Measurements from ENCODE around the gene TCF7L1.
"Not testable (repeated sequence)": the region's sequence is repeated elsewhere in the genome, so short reads cannot be mapped to it uniquely, and the experiment has no call there.

The TCF7L1 gene

GRCh38 chr2:85133751-85134254, 611 bp downstream of the TCF7L1 start:
- no peak for DNase-seq

- no peak for DNase-seq
Observed at GRCh38 chr2:85134255-85134895, 1.2 kb downstream of the TCF7L1 start.

DNA sequence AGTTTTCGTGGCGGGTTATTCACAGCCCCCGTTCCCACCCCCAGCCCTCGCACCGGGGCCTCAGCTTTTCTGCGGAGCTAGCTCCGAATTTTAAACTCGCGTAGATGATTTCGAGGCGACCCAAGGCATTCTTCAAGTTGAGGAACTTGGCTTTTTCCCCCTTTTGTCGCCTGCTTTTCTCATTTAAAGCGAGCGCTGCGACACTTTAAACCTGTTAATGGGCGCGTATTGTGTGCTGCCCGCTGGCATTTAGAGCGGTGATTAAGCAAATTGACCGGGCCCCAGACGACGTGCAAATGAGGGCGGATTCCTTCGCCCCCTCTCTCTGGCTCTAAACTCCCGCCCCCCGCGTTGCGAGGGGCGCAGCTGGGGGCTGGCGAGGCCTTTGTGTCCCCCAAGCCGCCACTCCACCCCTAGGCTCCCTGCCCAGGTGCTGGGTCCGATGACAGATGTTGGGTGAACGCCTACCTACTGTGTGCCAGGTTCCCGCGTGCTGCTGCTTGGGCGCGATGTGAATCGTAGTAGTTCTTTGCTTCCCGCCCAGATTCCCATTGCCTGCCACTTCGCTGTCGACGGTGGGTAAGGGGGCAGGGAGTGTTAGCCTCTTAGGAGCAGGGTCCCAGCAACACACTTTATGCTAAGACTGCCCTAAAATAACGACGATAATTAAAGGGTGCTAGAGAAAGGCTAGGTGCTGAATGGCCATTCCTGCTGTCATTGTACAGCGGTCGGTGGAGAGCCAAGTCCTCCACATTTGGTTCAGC, 1.9 kb downstream of the TCF7L1 start:
- DNase-seq, result no peak

DNA sequence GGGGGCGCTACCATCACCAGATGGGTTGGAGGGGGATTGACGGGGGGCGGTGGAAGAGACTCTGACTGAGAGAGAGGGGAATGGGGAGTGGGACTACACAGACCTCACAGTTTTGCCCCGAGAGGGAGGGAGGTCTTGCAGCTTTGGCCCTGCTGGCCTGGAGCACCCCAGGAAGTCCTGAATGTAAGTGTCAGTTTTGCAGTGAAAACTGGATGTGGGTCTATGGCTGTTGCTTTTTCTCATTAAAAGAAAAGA, 2.4 kb downstream of the TCF7L1 start:
- DNase-seq, result no peak

DNA sequence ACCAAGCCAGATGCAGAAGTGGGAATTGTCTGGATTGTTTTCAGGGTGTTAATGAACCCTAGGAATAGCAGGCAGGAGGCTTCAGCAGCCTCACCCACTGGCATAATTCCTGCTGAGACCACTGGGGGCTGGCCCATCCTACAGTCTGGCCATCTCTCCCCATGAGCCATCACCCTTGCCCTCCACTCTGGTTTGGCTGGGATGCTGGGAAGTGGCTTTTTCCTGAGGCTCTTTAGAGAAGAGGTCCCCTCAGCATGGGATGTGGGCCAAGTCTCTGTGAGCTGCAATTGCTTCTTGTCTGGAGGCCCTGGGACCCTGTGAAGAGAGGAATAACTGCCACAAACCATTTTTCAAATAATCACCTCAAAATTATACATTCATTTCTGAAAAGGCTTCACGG, 4.0 kb downstream of the TCF7L1 start:
- DNase-seq, result no peak

DNA sequence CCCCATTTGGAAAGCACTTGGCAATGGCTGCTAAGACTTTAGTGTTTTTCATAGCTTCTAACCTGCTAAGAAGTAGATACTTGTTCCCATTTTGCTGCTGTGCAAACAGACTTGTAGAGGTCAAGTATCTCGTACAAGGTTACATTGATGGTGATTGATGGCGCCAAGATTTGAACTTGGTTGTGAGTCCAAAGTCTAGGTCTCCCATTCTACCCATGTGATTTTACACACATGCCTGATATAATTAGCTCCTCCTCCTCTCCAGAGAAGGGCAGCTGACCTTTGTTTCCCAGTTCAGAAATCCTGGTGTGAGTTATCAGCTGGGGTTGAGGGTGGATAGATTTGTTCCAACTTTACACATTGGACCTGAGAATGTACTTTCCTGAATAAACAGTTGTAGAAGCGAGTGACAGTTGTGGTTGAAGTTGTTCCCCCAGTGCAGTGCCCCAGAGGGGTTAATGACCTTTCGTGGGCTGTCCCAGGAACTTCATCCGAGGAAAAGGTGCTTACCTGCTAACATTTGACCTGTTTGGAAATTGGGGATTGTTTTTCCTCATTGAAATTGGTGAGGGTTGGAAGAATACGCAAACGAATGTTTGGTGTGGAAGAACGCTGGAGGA, 10.4 kb downstream of the TCF7L1 start:
- DNase-seq, result no peak

DNA sequence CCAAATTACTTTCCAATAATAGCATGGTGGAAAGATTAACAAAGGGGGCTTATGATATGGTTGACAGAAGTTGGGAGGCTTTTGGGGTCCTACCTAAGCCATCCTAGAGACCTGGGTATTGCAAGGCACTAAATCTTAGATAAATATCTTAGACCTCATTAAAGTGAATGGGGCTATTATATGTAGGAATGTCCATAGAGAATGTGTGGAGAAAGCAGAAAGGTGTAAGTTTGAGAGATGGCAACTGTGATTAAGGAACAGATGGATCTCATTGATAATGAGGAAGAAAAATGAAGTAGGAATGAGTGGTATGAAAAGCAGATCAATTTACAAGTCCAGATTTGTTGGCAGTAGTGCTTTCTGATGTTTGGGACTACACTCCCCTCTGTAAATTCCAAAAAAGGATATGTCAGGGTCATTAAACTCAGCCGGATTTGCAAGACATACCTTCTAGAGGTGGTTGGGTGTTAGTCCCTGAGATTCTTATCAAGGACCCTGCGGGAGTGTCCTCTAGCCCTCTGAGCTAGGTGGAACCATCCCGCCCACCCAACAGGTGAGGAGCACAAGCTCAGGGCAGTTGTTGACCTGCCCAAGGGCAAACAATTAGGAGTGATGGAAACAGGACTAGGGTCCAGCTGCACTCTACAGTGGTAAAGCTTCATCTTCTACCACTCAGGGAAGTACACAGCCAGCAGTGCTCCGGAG, 12.1 kb downstream of the TCF7L1 start:
- no peak for DNase-seq

DNA sequence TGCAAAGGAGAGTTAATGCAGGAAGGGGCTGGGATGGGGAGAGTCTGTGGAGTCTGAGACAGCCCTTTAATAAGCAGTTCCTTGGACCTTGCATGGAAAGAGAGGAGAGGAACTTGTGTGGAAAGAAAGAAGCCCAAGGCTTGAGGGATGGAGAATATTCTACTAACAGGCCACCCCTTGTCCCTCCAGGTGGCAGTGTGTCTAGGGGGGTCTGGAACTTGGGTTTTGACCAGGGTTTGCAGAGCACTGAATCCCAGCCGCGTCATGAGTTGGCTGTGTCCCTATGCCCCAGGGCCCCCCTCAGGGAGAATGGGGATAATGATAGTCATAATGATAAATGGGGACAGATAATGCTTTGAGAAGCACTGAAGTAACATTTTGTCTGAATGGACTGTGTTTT, 15.0 kb downstream of the TCF7L1 start:
- DNase-seq, result no peak

DNA sequence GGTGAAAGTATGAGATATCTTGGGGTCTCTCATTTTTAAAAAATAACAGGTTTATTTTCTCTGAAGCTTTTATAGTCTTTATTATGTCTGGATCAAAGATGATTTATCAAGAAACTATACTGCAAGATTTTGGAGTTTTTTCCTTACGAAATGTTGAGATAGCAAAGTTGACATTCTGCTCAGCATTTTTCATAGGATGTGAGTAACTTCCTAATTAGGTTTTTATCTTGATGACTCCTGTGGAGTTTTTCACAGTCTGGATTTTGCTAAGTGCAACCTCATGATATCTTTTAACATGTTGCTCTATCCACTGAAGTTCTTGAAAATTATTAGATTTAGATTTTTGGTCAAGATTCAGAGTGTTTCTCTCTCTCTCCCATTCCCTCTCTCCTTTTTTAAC, 17.8 kb downstream of the TCF7L1 start:
- DNase-seq, result no peak

GRCh38 chr2:85152895-85153294, 19.7 kb downstream of the TCF7L1 start:
- no peak for DNase-seq

DNA sequence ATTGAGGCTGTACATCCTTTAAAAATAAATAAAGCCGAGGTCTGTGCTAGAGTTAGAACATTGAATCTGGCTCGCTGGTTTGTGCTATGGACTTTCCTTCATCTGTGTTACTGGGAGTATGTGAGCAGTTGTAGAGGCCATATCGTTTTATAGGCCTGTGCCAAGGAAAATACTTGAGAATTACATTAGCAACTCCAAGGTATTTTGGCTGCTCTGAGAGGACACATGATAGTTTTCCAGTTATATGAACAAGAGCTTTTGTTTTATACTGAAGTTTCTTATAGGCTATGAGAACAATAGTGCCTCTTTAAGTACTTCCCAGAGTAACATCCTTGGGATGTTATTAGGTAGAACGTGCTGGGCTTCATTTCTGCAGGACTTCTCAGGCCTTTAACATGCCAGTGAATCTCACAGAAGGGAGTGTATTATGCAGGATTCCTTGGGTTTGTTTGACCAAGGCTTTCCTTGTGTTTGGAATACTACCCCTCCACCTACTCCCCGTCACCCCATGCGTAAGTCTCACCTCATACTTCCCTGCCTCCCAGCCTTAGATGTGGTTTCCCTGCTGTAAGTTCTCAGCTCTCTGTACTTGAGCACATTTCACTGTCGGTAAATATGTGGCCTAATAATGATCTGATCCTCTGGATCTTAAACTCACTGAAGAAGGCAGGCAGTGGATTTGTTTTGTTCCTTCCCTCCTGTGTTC, 21.0 kb downstream of the TCF7L1 start:
- no peak for DNase-seq

- DNase-seq, result not testable (repeated sequence)
Observed at GRCh38 chr2:85155082-85155481, 21.9 kb downstream of the TCF7L1 start.

DNA sequence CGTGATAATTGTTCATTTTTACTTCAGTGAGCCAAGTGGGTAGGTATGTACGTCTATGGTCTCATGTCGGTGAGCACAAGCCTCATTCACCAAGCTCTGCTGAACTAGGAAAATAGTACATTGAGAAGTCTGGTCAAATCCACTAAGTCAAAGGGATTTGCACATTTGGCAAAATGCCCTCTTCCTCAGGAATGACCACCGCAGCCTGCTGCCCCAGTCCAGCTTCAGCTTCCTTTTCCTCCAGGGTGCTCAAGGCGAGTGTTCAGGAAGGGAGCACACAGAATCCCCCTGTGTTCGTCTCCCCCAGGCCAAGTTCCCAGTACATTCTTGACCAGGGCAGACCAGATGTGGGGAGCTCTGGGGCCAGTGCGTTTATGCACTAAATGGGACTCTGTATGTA, 23.0 kb downstream of the TCF7L1 start:
- no peak for DNase-seq

DNA sequence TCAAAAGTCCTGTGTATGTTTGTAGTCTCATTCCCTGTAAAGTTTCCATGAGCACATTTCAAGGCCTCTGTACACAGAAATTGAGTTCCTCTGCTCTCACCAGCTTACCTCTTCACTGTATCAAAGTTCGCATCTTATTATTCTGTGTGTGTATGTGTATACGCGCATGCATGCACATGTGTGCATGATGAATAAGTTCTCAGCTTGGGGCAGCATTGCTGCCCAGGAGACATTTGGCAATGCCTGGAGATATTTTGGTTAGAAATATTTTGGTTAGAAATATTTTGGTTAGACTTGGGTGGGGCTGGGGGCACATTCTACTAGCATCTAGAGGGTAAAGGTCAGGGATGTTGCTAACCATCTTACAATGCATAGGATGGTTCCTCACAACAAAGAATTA, 23.4 kb downstream of the TCF7L1 start:
- DNase-seq, result no peak

DNA sequence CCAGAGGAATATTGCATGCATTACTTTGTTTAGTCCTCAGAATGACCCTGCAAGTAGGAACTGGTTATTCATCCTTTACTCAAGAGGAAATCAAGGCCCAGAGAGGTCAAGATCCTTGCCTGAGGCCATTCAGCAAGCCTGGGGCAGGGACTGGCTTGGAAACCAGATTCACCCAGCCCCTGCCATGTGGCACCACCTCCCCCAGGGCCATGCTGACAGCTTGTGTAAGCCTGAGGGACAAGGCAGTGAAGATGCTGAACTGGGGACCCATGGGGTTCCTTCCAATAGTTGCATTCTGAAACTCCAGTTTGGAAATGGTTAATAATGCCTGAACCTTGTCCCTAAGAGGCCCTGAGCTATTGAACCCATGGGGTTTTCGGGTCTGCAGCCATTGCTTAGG, 24.2 kb downstream of the TCF7L1 start:
- DNase-seq, result no peak

DNA sequence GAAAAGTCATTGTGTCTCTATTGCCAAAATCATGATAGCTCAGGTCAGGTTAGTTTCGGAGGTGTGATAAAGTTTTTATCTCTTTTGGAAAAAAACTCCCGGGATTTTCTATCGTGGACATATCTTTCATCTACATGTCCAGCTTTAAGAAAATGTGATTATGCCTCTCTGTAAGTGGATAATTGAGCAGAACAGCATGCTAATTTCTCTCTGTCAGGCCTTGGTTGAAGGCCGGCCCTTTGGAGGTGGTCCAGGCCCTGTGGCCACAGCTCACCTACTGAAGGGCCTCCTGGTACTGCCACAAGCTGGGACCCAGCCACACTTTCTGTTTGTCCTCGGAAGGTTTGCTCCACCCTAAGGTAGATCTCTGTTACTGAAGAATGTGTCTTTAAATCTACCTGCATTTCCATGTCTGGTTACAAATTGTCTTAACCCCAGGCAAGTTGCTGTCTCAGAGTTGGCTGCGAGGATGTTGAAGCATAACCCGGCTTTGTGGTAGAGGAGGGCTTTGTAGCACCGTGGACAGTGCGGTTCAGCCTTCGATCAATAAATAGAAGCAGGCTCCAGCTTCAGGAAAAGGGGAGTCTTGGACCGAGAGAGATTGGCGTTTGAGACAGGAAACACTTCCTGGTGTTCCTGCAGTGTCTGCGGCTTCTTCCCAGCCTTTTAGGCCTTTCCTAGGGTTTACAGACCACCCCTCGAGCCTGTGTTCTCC, 25.5 kb downstream of the TCF7L1 start:
- DNase-seq, result no peak

- no peak for DNase-seq
Observed at GRCh38 chr2:85159589-85159988, 26.4 kb downstream of the TCF7L1 start.

GRCh38 chr2:85160966-85161960, 28.1 kb downstream of the TCF7L1 start:
- no peak for DNase-seq

DNA sequence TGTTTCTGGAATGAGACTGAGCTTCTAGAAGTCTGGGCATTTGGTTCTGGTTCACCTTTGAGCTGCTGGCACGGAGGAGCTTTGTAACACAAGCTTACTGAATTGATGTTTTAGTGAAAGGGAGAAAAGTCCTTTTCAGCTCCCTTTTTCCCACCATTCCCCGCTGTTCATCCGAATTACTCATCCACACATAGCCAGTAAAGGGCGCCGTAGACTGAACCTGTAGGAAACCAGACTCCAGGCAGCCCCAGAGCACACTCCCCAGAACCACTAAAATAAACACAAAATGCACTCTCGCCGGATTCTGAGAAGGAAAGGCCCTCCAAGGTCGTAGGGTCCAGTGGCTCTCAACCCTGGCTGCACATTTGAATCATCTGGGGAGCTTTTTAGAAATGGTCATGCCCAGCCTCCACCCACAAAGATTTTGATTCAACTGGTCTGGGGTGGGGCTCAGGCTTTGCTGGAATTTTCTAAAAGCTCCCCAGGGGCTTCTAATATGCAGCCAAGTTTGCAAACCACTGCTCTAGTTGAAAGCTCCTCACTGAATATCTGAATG, 29.6 kb downstream of the TCF7L1 start:
- no peak for DNase-seq

- DNase-seq, result no peak
Observed at GRCh38 chr2:85163675-85164074, 30.5 kb downstream of the TCF7L1 start.

DNA sequence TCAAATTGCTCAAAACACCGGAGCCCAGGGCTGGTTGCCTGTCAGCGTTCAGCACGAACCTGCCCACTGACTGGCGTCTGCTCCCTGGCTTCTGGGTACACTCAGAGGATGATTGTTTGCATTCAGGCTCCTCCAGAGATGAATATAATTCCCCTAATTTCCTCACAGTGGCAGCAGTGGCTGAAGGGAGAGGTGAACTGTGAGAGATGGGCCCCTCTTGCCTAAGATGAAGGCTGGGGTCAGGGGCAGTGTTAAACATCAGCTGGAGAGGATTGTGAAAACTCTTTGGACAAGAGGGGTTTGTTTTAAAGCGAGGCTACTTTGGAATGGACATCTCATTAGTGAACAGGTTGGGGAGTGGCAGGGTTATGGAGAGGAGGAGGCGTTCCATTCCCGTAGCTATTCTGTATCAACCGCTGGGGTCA, 31.0 kb downstream of the TCF7L1 start:
- DNase-seq, result no peak

Measured in SHP77 (cell line).